Activated CD4-positive, alpha-beta T cell treated with anti-CD3 and anti-CD28 coated beads, Interleukin-2, amount 10 ng/mL, durations not matched to agents 24 days and 14 days (primary cell): ENCODE data around the gene RAP1A. TPM values are rescaled to one million over a fixed set of nuclear protein-coding genes. Genes with fewer than 3 reads are reported as not detected.
"Not testable (repeated sequence)": the region's sequence is repeated elsewhere in the genome, so short reads cannot be mapped to it uniquely, and the experiment has no call there.

ENCODE experiments used
- DNase-seq: peaks from one replicate; pipeline ENCODE4 v3.0.0; 2022
- H3K27ac Mint-ChIP-seq: one replicate; pipeline ENCODE4 v1.8.0; 2022; ENCODE audit warnings: mild to moderate bottlenecking, mixed read lengths
- H3K27me3 Mint-ChIP-seq: one replicate; pipeline ENCODE4 v1.8.0; 2022; ENCODE audit warnings: mixed read lengths
- H3K36me3 Mint-ChIP-seq: one replicate; pipeline ENCODE4 v1.8.0; 2022; ENCODE audit warnings: low read depth, mild to moderate bottlenecking, mixed read lengths
- H3K4me1 Mint-ChIP-seq: one replicate; pipeline ENCODE4 v1.8.0; 2021; ENCODE audit warnings: mixed read lengths
- H3K4me3 Mint-ChIP-seq: one replicate; pipeline ENCODE4 v1.8.0; 2022; ENCODE audit warnings: mild to moderate bottlenecking, moderate library complexity, mixed read lengths
- H3K9me3 Mint-ChIP-seq: one replicate; pipeline ENCODE4 v1.8.0; 2021; ENCODE audit warnings: mixed read lengths
- intact Hi-C: fragments of 100-400 bp; cut with micrococcal nuclease; formaldehyde crosslinking; loops from one replicate; pipeline ENCODE4 v1.15.1; 2023
- total RNA-seq: library from RNA; stranded (reverse); gene quantifications from 2 replicates; pipeline ENCODE4 v1.2.3, GENCODE V29; 2022

Gene RAP1A
- total RNA-seq, 1 donor from 2014 or later = 306 TPM

DNA sequence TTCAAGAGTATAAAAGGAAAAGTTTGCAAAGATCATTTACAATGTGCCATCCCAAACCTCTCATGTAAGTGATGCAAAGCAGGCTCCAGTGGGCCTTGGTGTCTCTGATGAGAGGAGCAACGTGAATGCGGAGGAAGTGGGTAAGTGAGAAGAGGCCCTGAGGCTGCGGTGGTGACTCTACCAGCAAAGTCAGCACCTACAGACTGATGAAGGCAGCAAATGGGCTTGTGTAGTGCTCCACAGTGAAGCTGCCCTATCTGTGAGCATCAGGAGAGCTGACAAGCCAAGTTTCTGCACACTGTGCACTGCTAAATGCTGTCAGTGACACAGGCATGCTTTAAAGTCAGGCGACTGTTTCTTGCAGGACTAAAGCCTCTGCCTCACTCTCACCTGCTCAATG, 15.6 kb upstream of the RAP1A start:
- Mint-ChIP-seq H3K9me3 (peaks cover 12% of the 10 kb centered on the region), H3K27ac (peak overlapping the region; percentile 98), H3K4me3 (peak overlapping the region; percentile 87), H3K36me3 (peaks cover 34% of the 10 kb centered on the region), H3K4me1 (peaks cover 66% of the 10 kb centered on the region), H3K27me3 (no peaks in the 10 kb centered on the region)
- peak; percentile 94 for DNase-seq
- intact Hi-C loops = loop anchor here (1.0 to 5.0 kb wide), 3 partner anchors 12 to 932 kb away; partner anchors contain the start of gene KCNA3

DNA sequence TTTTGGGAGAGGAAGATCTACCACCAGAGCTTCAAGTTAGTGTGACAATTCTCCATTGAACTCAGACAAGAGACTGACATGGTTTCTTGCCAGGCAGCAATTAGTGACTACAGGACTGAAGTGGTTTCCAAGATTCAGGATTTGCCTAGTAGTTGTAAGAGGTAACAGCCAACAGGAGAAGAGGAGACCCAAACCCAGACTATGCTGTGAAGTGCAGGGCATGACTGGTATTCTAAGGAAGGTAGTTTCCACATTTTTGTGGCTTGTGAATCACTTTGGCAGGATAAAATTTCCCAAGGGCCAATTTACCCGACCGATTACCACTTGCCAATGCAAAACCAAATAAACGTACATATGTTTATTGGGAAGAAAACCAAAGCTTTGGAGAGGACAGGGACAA, 14.7 kb upstream of the RAP1A start:
- Mint-ChIP-seq H3K27ac (peak overlapping the region; percentile 98), H3K4me3 (peak overlapping the region; percentile 87), H3K9me3 (peaks cover 7% of the 10 kb centered on the region), H3K27me3 (no peaks in the 10 kb centered on the region), H3K4me1 (peaks cover 59% of the 10 kb centered on the region), H3K36me3 (peaks cover 36% of the 10 kb centered on the region)
- DNase-seq = no peak
- intact Hi-C loops = loop anchor here (1.0 to 5.0 kb wide), 3 partner anchors 11 to 933 kb away; partner anchors contain the start of gene KCNA3

DNA sequence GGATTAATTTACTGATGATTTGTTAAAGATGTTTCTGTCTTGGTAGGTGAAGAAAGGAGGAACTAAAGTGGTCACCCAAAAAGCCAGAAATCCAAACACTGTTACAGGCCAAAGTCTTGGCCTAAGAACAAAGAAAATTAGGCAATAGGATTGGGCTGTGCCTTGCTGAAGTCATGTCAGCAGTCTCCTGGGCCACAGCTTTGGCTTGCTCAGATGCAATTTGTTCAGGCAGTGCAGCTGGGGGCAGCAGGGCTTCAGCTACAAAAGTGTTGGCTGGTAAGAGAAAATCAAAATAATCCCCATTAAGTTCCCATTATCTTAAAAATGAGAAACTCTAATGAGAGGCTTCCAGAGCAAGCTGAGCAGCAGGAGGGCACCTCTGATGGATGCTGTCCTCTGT, 14.0 kb upstream of the RAP1A start:
- Mint-ChIP-seq H3K4me1 (peaks cover 53% of the 10 kb centered on the region), H3K27me3 (no peaks in the 10 kb centered on the region), H3K27ac (peak overlapping the region; percentile 98), H3K4me3 (no peak overlapping the region), H3K9me3 (peaks cover 6% of the 10 kb centered on the region), H3K36me3 (peaks cover 35% of the 10 kb centered on the region)
- DNase-seq = no peak
- intact Hi-C loops = no loop called here

DNA sequence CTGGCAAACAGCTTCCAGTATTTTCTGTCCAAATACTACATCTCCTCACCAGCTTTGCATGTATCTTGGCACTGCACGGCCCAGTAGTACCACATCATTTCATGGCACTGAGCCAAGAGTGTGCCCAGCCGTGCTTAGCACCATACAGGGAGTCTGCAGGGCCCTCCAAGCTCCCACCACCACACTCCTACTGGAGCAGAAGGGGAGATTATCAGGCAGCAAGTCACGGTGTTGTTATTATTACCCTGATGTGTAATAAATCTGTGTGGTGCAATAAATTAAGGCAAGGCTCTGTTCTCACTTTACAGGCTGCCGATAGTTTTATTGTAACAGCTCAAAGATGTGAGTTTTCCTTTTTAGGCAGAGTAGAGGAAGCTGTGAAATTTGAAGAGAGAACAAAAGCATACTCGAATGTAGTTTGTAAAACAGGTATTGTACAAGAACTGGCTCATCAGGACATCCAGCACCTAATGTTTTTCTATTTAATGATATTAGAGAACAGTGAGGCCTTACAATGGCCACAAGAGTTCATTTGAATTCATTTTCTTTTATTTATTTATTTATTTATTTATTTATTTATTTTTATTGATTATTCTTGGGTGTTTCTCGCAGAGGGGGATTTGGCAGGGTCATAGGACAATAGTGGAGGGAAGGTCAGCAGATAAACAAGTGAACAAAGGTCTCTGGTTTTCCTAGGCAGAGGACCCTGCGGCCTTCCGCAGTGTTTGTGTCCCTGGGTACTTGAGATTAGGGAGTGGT, 13.0 kb upstream of the RAP1A start:
- peak overlapping the region; percentile 12 for H3K4me3 Mint-ChIP-seq
- H3K4me1 Mint-ChIP-seq = peaks cover 45% of the 10 kb centered on the region
- peak overlapping the region; percentile 70 for H3K27ac Mint-ChIP-seq
- H3K9me3 Mint-ChIP-seq, H3K27me3 Mint-ChIP-seq, intact Hi-C loops: not testable (repeated sequence)
- DNase-seq = peak; percentile 58
- H3K36me3 Mint-ChIP-seq = peaks cover 35% of the 10 kb centered on the region

DNA sequence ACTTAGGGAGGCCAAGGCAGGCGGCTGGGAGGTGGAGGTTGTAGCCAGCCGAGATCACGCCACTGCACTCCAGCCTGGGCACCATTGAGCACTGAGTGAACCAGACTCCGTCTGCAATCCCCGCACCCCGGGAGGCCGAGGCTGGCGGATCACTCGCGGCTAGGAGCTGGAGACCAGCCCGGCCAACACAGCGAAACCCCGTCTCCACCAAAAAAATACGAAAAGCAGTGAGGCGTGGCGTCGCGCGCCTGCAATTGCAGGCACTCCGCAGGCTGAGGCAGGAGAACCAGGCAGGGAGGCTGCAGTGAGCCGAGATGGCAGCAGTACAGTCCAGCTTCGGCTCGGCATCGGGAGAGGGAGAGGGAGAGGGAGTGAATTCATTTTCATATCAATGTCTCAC, 11.1 kb upstream of the RAP1A start:
- H3K27me3 Mint-ChIP-seq, H3K4me3 Mint-ChIP-seq, H3K27ac Mint-ChIP-seq, intact Hi-C loops, H3K9me3 Mint-ChIP-seq: not testable (repeated sequence)
- DNase-seq = peak; percentile 47
- Mint-ChIP-seq H3K36me3 (peaks cover 35% of the 10 kb centered on the region), H3K4me1 (peaks cover 27% of the 10 kb centered on the region)

DNA sequence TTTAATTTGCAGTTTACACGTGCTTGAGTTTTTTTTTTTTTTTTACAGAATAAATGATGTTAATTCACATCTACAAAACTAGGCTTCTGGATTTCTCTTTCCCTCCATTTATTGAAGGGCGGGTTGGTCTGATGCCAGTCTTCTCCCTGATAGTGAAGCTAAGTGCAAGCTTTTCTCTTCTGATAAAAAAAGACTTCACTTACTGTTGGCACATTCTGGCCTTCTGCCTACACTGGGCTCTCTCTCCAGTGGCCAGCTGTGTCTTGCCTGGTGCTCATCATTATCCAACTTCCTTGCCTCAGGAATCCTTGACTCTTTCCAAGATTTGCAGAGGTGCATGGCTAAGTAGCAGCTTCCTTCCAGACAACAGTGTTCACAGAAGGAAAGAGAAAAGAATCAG, 7.6 kb upstream of the RAP1A start:
- H3K4me1 Mint-ChIP-seq = peaks cover 25% of the 10 kb centered on the region
- H3K4me3 Mint-ChIP-seq = no peak overlapping the region
- DNase-seq = peak; percentile 41
- no peaks in the 10 kb centered on the region for H3K9me3 Mint-ChIP-seq
- H3K36me3 Mint-ChIP-seq = peaks cover 31% of the 10 kb centered on the region
- intact Hi-C loops = loop anchor here (10.0 kb wide), 1 partner anchor 467 kb away; the partner anchor contains the start of genes CEPT1 and DRAM2
- no peaks in the 10 kb centered on the region for H3K27me3 Mint-ChIP-seq
- H3K27ac Mint-ChIP-seq = peak overlapping the region; percentile 50

DNA sequence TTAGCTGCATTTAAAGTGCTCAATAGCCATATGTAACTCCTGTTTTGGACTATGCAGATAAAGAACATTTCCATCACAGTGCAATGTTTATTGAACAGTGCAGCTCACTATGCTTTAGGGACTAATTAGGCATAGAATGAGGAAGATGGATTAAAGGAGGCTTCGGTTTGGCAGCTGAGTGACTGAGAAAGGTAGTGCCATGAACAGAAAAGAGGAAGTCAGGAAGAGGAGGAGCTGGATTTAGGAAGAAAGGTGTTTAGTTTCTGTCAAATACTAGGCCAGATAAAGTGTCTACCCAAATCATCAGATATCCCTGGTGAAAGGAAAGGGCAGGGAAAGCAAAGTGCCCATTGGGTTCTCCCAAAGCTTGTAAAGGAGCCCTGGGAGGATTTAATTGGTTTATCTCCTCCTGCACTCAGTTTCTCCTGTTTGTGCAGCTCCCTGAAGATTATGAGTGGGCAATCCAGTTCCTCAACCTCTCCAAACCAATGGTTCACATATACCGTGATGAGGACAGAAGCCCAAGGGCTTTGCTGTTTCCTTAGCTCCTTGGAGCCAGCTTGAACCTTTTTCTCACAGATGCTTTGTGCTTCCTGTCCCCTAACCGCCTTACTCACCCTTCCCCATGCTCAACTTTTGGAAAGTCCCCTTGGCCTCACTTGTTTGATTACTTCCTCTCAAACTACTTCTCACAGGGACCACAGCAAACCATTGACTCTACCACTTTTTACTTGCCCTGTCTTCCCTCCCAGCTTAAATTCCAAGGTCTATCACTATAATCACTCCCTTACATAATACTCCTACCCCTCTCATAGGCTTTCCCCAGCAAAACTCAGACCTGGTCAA, 3.5 kb upstream of the RAP1A start:
- peaks cover 5% of the 10 kb centered on the region for H3K9me3 Mint-ChIP-seq
- H3K27ac Mint-ChIP-seq = peak overlapping the region; percentile 91
- DNase-seq = peak; percentile 90
- H3K4me3 Mint-ChIP-seq = peak overlapping the region; percentile 68
- H3K4me1 Mint-ChIP-seq = peaks cover 42% of the 10 kb centered on the region
- peaks cover 30% of the 10 kb centered on the region for H3K36me3 Mint-ChIP-seq
- H3K27me3 Mint-ChIP-seq = no peaks in the 10 kb centered on the region
- intact Hi-C loops = loop anchor here (1.0 to 10.0 kb wide), 4 partner anchors 12 to 471 kb away; partner anchors contain the start of genes CEPT1 and DRAM2

DNA sequence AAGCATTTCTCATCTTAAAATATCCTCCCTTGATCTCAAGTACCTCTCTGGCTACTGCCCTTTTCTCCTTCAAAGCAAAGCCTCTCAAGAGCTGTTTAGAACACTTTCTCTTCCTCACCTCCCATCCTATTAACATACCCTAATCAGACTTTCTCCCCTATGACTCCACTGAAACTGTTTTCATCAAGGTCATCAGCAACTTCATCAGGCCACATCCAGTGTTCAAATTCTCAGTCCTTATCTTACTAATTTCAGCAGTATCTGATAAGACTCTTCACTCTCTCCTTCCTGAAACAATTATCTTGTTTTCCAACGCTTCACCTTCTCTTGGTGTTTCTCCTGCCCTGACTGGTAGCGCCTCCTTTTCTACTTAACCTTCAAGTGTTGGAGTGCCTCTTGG, 1.5 kb upstream of the RAP1A start:
- peak overlapping the region; percentile 88 for H3K27ac Mint-ChIP-seq
- peaks cover 62% of the 10 kb centered on the region for H3K4me1 Mint-ChIP-seq
- H3K36me3 Mint-ChIP-seq = peaks cover 41% of the 10 kb centered on the region
- intact Hi-C loops = loop anchor here (10.0 kb wide), 1 partner anchor 473 kb away; the partner anchor contains the start of genes CEPT1 and DRAM2
- H3K27me3 Mint-ChIP-seq = no peaks in the 10 kb centered on the region
- peak overlapping the region; percentile 86 for H3K4me3 Mint-ChIP-seq
- DNase-seq = no peak
- peaks cover 5% of the 10 kb centered on the region for H3K9me3 Mint-ChIP-seq

DNA sequence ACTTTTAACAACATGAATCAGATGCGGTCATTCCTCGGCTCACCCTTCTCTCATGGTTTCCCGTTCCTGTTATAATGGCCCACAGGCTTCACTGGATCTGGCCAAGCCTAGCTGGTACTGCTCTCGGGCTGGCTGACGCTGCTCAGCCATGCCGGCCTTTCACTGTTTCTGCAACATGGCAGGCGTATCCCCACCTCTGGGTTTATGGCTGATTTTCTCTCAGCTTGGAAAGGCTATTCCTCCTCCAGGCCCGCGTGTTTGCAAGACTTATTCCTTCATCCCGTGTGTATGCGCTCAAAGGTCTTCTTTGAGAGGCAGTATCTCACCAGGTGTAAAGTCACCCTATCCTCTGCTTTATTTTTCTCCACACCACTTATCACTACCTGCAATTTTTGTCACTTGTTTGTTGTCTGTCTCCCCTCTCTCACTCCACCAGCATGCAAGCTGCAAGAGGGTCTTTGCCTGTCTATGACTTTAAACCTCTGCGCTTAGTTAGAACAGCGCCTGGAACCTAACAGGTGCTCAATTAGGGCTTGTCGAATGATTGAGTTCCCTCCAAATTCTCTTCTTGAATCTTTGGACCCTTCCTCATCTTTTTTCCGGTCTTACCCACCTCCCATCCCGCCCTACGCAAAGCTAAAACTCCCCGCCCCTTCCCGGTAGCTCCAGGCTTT, 491 bp upstream of the RAP1A start:
- H3K27me3 Mint-ChIP-seq = no peaks in the 10 kb centered on the region
- H3K4me1 Mint-ChIP-seq = peaks cover 69% of the 10 kb centered on the region
- H3K9me3 Mint-ChIP-seq = peaks cover 5% of the 10 kb centered on the region
- intact Hi-C loops = loop anchor here (10.0 kb wide), 1 partner anchor 474 kb away; the partner anchor contains the start of genes CEPT1 and DRAM2
- DNase-seq = no peak
- peak overlapping the region; percentile 86 for H3K4me3 Mint-ChIP-seq
- H3K27ac Mint-ChIP-seq = peak overlapping the region; percentile 93
- H3K36me3 Mint-ChIP-seq = peaks cover 46% of the 10 kb centered on the region

DNA sequence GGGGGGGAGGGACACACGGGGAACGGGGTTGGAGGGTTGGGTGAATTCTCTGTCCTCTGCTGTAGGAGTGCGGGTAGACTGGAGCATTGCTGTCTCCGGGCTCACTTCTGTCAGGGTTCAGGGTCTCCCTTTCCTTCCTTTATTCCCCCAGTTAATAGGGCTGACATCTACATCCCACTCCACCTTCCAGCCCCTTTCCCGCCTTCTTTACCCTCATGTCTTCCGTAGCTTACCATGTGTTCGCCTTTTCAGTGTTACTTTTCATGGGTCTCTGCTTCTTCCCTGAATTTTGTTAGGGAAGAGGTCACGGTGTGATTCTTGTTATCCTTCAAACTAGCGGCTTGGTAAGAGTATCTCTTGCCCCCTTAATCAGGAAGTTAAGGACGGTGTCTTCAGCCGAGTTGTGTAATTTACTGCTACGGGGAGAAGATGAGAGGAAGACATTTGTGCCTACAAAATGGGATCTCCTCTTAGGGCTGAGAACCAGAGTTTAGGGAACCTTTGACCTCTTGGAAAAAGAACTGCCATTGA, 917 bp downstream of the RAP1A start:
- DNase-seq = peak; percentile 66
- Mint-ChIP-seq H3K27ac (peak overlapping the region; percentile 85), H3K9me3 (peaks cover 5% of the 10 kb centered on the region), H3K27me3 (no peaks in the 10 kb centered on the region), H3K4me3 (peak overlapping the region; percentile 99), H3K36me3 (peaks cover 44% of the 10 kb centered on the region), H3K4me1 (peaks cover 67% of the 10 kb centered on the region)
- intact Hi-C loops = loop anchor here (1.0 to 10.0 kb wide), 5 partner anchors 28 to 746 kb away; partner anchors contain the start of genes CD53 and DDX20

DNA sequence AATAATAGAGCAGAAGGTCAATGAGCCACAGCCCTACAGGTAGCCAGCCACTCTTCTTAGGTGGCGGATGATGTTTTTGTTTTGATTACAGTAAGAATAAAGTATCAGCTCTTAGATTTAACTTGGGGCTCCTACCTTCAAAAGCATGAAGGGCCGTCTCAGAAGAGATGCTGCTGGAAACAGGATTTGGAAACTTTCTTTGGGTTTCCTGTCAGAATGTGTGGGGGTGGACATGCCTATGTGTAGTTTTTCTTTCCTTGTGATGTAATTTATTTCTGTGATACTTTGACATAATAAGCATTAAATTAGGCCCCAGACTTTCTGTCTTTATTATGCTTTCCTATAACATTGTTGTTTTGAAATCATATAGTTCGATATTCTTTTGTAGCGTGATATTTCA, 1.5 kb downstream of the RAP1A start:
- intact Hi-C loops = loop anchor here (1.0 to 10.0 kb wide), 5 partner anchors 8 to 746 kb away; partner anchors contain the start of genes CD53 and DDX20
- Mint-ChIP-seq H3K27me3 (no peaks in the 10 kb centered on the region), H3K4me1 (peaks cover 69% of the 10 kb centered on the region), H3K4me3 (peak overlapping the region; percentile 99), H3K27ac (peak overlapping the region; percentile 85), H3K36me3 (peaks cover 47% of the 10 kb centered on the region), H3K9me3 (peaks cover 5% of the 10 kb centered on the region)
- peak; percentile 79 for DNase-seq

DNA sequence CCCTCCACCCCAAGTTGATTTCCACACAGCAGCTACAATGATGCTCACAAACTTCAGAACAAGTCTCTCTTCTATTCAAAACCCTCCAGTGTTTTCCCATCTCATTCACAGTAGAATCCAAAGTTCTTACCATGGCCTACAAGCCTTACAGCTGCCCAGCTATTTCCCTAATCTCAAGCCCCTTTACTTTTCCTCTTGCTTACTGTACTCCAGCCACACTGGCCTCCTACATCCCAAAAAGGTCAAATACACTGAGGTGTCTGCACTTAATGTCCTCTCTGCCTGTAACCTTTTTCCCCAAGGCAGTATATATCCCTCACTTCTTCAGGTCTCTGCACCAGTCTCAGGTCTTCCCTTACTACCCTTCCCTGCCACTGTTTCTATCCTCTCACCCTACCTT, 2.6 kb downstream of the RAP1A start:
- H3K27ac Mint-ChIP-seq = peak overlapping the region; percentile 85

DNA sequence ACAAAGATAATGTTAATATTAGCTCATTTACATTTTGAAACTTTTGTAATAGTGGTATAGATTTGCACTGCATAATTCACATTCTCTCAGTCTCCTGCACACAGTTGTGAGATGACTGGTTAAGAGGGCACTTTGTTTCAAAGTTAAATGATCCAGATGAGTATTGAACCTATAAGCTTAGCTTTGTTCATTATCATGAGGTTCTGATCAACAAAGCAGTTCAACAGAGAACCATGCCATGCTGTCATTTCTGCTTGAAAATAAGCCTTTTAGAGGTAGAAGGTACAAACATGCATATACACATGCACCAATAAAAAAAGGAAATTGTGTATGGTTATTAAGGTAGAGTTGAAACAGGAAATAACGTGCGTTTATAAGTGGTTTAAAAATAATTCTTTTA, 4.8 kb downstream of the RAP1A start:
- peak overlapping the region; percentile 56 for H3K27ac Mint-ChIP-seq
- H3K36me3 Mint-ChIP-seq = peaks cover 54% of the 10 kb centered on the region
- peaks cover 66% of the 10 kb centered on the region for H3K4me1 Mint-ChIP-seq
- DNase-seq = peak; percentile 68
- intact Hi-C loops = loop anchor here (5.0 to 10.0 kb wide), 3 partner anchors 133 to 750 kb away; partner anchors contain the start of genes CD53 and DDX20
- no peaks in the 10 kb centered on the region for H3K27me3 Mint-ChIP-seq
- H3K9me3 Mint-ChIP-seq = no peaks in the 10 kb centered on the region
- H3K4me3 Mint-ChIP-seq = peak overlapping the region; percentile 46

More for the DNA sequence above, 2.6 kb downstream of the RAP1A start:
- peaks cover 5% of the 10 kb centered on the region for H3K9me3 Mint-ChIP-seq
- peak overlapping the region; percentile 99 for H3K4me3 Mint-ChIP-seq
- intact Hi-C loops = loop anchor here (5.0 to 10.0 kb wide), 3 partner anchors 135 to 747 kb away; partner anchors contain the start of genes CD53 and DDX20
- peak; percentile 61 for DNase-seq
- peaks cover 48% of the 10 kb centered on the region for H3K36me3 Mint-ChIP-seq
- peaks cover 65% of the 10 kb centered on the region for H3K4me1 Mint-ChIP-seq
- H3K27me3 Mint-ChIP-seq = no peaks in the 10 kb centered on the region
